GM20000 (cell line): ENCODE measurements around the gene LGR5.

Experiments used
- DNase-seq: peaks from one replicate; pipeline ENCODE4 v3.0.0; 2012; ENCODE audit warnings: low spot score
- TF ChIP-seq, protein P1 (sequence below): IDR thresholded peaks from 2 replicates; pipeline ENCODE4 v1.5.1; 2012; ENCODE audit warnings: mild to moderate bottlenecking, control low read depth; ENCODE audit errors: extremely low read depth, missing control alignments

LGR5 gene

DNA sequence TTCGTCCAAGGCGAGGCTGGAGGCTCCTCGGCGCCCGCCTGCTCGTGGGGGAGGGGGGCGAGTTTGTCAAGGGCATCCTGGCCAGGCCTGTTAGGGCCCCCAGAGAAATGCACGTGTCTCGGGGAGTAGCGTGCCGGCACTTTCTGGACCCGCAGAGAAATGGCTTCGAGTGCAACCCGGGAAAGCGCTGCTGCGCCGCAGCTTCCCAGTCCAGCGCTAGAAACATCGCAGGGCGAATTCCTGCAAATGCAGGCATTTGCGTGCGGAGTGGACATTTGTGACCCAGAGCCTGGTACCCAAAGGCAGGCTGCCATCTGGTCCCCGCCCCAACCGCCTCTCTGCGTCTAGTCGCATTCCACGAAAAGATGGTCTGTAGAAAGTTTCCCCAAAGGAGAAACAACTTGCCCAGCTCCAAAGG is 756 bp downstream of the LGR5 start:
- TF ChIP-seq, protein P1, sequence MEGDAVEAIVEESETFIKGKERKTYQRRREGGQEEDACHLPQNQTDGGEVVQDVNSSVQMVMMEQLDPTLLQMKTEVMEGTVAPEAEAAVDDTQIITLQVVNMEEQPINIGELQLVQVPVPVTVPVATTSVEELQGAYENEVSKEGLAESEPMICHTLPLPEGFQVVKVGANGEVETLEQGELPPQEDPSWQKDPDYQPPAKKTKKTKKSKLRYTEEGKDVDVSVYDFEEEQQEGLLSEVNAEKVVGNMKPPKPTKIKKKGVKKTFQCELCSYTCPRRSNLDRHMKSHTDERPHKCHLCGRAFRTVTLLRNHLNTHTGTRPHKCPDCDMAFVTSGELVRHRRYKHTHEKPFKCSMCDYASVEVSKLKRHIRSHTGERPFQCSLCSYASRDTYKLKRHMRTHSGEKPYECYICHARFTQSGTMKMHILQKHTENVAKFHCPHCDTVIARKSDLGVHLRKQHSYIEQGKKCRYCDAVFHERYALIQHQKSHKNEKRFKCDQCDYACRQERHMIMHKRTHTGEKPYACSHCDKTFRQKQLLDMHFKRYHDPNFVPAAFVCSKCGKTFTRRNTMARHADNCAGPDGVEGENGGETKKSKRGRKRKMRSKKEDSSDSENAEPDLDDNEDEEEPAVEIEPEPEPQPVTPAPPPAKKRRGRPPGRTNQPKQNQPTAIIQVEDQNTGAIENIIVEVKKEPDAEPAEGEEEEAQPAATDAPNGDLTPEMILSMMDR = no peak
- peak; percentile 14 for DNase-seq

DNA sequence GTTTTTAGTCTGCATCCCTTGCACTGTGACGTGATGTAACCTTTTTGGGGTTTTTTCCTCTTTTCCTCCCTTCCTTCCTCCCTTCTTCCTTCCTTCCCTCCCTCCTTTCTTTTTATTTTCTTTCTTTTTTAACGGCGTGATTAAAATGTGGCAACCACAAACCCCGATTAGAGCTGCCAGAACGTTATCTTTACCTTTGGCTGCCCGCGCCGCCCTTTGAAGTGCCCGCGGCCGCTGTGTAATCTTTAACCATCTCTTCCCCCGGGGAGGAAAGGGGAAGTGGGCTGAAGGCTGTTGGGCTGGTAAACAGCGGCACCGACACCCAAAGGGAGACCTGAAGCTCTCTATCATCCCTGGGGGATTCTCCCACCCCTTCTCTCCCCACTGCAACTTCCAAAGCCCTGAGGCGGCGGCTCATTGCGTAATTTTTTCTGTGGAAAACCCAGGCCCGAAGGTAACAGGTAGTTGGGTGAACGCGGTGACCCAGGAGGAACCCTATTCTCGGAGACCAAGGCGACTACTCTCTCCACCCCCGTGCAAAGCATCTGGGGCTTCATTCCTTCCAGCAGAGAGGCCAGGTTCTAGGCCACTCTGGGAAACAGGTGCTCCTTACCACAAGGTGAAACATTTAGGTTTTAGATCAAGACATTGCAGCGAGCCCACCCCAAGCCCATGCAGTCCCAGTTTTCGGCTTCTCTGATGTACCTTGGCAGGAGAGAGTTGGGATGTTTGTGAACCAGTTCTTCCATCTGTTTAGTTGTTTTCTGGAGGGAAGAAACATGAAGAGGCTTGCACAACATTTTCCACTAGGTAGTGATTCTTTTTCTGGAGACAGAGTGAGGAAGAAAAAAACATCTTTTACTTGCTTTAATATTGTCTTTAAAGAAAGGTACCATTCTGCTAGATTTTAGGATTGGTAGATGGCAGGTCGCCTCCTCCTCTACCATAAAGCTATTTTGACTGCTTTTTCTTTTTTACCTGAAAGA is 1.5 kb downstream of the LGR5 start:
- peak; percentile 26 for DNase-seq
- TF ChIP-seq, protein P1 = no peak

DNA sequence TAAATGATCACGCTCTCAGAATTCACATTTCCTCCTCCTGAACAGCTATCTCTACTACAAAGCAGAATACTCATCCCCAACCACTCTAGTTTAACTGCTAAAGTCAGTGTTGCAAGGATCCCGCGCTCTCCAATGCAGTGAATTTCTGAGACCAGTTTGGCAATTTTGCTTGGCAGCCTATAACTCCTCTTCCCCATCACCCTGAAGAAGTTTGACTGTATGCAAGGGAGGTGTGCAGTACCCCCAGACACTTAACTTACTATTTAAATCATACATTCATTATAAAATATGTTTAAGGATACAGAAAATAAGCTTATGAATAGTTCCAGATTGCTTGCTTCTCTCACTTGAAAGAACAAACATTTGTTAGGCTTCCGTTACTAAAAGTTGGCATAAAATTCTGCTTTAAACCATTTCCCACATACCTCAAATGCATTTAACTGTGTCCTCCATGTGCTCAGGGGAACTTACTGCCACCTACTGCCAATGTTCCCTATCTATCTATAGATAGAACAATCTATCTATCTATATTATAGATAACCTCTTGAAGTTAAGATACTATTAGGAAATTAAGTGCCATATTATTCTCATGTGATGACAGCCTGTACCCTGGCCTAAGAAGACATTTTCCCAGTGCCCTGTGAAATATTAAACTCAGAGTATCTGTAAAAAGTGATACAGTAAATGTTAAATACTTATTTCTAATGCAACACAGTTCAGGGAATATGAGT is 2.4 kb downstream of the LGR5 start:
- TF ChIP-seq, protein P1 = no peak
- no peak for DNase-seq

DNA sequence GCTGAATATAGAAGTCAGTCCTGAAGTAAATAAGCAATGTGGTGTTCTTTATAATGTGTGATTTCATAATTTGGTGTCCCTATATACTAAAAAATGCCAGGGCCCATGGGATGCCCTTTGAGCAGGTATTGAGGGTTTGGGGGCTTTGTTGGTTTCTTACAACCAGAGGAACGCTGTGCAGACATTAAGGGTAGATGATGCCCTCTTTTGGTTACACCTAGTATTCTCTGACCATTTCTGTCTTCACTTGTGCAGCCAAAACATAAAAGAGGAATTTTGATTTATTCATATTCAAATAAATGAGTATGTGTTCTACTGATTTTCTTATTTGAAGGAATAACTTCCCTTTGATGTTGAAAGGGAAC is 3.0 kb downstream of the LGR5 start:
- TF ChIP-seq, protein P1 = no peak
- DNase-seq = no peak

DNA sequence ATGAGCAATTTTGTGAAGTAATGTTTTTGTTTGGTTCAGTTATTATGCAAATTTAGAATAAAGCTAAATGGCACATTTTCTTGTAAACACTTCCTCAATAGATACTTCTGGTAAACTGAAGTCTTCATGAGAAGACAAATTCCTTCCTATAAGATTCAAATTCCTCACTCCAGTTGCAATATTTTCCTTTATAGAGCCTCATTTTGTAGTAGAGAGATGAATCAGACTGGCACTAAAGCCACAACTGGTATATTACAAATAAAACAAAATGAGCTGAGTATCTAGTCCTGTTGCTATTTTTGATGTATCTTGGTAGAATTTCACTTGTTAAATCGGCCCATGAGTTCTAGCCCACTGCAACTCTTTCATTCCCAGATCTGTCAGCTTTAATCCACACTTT is 5.5 kb downstream of the LGR5 start:
- TF ChIP-seq, protein P1 = no peak
- no peak for DNase-seq

DNA sequence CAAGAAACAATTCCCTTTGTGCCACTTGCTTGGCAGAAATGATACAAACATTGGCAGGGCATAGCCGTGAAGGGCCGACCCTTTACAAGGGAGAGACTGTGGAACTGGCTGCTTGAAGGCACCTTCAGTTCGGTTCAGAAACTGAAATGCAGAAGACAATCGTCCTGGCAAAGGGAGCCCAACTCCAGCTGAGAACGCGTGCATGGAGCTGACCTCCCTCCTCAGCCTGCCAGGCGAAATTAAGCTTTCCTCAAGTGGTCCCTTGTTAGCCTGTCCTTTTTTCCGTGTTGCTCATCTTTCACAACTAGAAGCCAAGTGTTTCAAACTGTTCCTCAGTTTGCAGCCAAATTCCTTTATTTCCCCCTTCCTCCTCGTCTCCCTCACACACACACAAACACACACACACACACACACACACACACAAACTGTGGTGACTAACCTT is 8.1 kb downstream of the LGR5 start:
- TF ChIP-seq, protein P1 = no peak
- no peak for DNase-seq

DNA sequence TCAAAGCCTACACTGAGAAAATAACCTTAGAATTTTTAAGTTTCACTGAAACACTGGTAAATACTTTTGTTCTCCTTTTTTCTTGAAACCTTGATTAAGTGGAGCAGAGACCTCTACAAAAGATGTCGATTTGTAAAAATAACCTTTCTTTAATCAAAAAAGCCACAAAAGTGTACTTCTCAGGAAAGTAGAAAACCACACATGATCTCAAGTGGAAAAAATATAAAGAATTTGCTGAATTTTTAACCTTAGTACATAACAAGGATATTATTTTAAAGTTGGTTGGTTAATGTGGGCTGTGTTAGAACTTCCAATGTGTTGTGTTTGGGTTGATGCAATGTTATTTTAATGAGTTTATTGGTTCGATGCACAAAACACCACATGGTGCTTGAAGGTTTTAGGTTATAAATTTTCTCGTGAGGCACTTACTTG is 8.6 kb downstream of the LGR5 start:
- no peak for DNase-seq
- TF ChIP-seq, protein P1 = no peak
